CD4-positive, alpha-beta T cell treated with Interleukin-1 beta for 1 hour (primary cell): ENCODE data around the gene EPS8L1.

Source experiments
- DNase-seq, 2 donors: peaks; one replicate each; pipeline ENCODE4 v3.0.0-alpha.2; 2020 to 2022

EPS8L1 gene

GRCh38 chr19:55080968-55081769, 5.5 kb downstream of the EPS8L1 start:
- peak; percentile 91 to 94 for DNase-seq

- no peak for DNase-seq
Observed at GRCh38 chr19:55081770-55082019, 6.0 kb downstream of the EPS8L1 start.

- DNase-seq = peak; percentile 60 to 73
Observed at GRCh38 chr19:55082020-55082851, 6.6 kb downstream of the EPS8L1 start.

- no peak for DNase-seq
Observed at GRCh38 chr19:55083004-55083850, 7.6 kb downstream of the EPS8L1 start.

- no peak for DNase-seq
Observed at GRCh38 chr19:55084416-55084815, 8.7 kb downstream of the EPS8L1 start.

GRCh38 chr19:55085923-55086715, 10.4 kb downstream of the EPS8L1 start:
- DNase-seq = no peak

- peak; percentile 59 to 61 for DNase-seq
Observed at GRCh38 chr19:55086730-55087541, 11.3 kb downstream of the EPS8L1 start.

- DNase-seq = no peak
Observed at GRCh38 chr19:55087542-55087901, 11.9 kb downstream of the EPS8L1 start.

GRCh38 chr19:55088021-55088451, 12.4 kb downstream of the EPS8L1 start:
- no peak for DNase-seq

GRCh38 chr19:55088543-55089341, 13.1 kb downstream of the EPS8L1 start:
- peak; percentile 67 to 78 for DNase-seq

- DNase-seq = no peak
Observed at GRCh38 chr19:55089342-55089944, 13.8 kb downstream of the EPS8L1 start.

- DNase-seq = no peak
Observed at GRCh38 chr19:55090564-55090963, 14.9 kb downstream of the EPS8L1 start.

GRCh38 chr19:55091126-55091910, 15.6 kb downstream of the EPS8L1 start:
- no peak for DNase-seq

- no peak for DNase-seq
Observed at GRCh38 chr19:55091955-55092354, 16.3 kb downstream of the EPS8L1 start.

GRCh38 chr19:55092423-55093318, 17.0 kb downstream of the EPS8L1 start:
- DNase-seq = no peak

- DNase-seq = no peak
Observed at GRCh38 chr19:55094456-55095259, 19.0 kb downstream of the EPS8L1 start.

- no peak for DNase-seq
Observed at GRCh38 chr19:55095260-55096060, 19.8 kb downstream of the EPS8L1 start.
